Mesenchymal stem cell (in vitro differentiated cells and primary cell): ENCODE results near the gene XPO6.
A peak's percentile ranks its signal among the peaks of the same experiment; 100 is the strongest.

Source experiments
- DNase-seq: peaks from one replicate; pipeline ENCODE4 v3.0.0-alpha.2; 2013
- H2AFZ ChIP-seq: one replicate; pipeline ENCODE4 v1.6.1; 2013; ENCODE audit warnings: low read depth, mild to moderate bottlenecking, control low read depth, inconsistent platforms, low read length, moderate library complexity
- H2AK5ac ChIP-seq: 2 replicates; pipeline ENCODE4 v1.6.1; 2013; ENCODE audit warnings: low read length, moderate library complexity, mild to moderate bottlenecking, inconsistent platforms; ENCODE audit not compliant: severe bottlenecking
- H2BK120ac ChIP-seq: one replicate; pipeline ENCODE4 v1.6.1; 2013; ENCODE audit warnings: low read depth, mild to moderate bottlenecking, inconsistent platforms, low read length, moderate library complexity
- H2BK12ac ChIP-seq, 2 experiments: one replicate each; pipeline ENCODE4 v1.6.1; 2013; ENCODE audit warnings: inconsistent platforms in 2 of 2, low read length in 2 of 2, mild to moderate bottlenecking in 2 of 2, moderate library complexity in 2 of 2, control low read depth in 1 of 2
- H2BK15ac ChIP-seq: one replicate; pipeline ENCODE4 v1.6.1; 2013; ENCODE audit warnings: mild to moderate bottlenecking, low read depth, inconsistent platforms; ENCODE audit not compliant: poor library complexity, severe bottlenecking
- H2BK5ac ChIP-seq: 2 replicates; pipeline ENCODE4 v1.6.1; 2013; ENCODE audit warnings: low read depth, mild to moderate bottlenecking, low read length, control low read depth, inconsistent platforms; ENCODE audit not compliant: poor library complexity, severe bottlenecking
- H3K14ac ChIP-seq, 2 experiments: one replicate each; pipeline ENCODE4 v1.6.1; 2013; ENCODE audit warnings: inconsistent platforms in 2 of 2, low read length in 2 of 2, control low read depth in 1 of 2, mild to moderate bottlenecking in 1 of 2, moderate library complexity in 1 of 2
- H3K18ac ChIP-seq, 2 experiments: one replicate each; pipeline ENCODE4 v1.6.1; 2013; ENCODE audit warnings: inconsistent platforms in 2 of 2, low read length in 2 of 2, control low read depth in 1 of 2, low read depth in 1 of 2, mild to moderate bottlenecking in 1 of 2
- H3K23ac ChIP-seq, 2 experiments: one replicate each; pipeline ENCODE4 v1.6.1; 2013; ENCODE audit warnings: inconsistent platforms in 2 of 2, low read length in 2 of 2, mild to moderate bottlenecking in 2 of 2, moderate library complexity in 2 of 2, control low read depth in 1 of 2
- H3K27ac ChIP-seq: 2 replicates; pipeline ENCODE4 v1.5.1; 2013; ENCODE audit warnings: mild to moderate bottlenecking, moderate library complexity, low read length, control low read depth, inconsistent platforms; ENCODE audit not compliant: poor library complexity, severe bottlenecking
- H3K27me3 ChIP-seq, 2 experiments: 2 replicates each; pipeline versions ENCODE4 v1.6.1 to v1.7.0; 2013; ENCODE audit warnings: low read length in 2 of 2, mild to moderate bottlenecking in 2 of 2, moderate library complexity in 2 of 2, control low read depth in 1 of 2, inconsistent platforms in 1 of 2; ENCODE audit not compliant: control insufficient read depth in 1 of 2, insufficient read depth in 1 of 2
- H3K36me3 ChIP-seq, 2 experiments: 2 replicates each; pipeline versions ENCODE4 v1.6.1 to v1.7.0; 2013; ENCODE audit warnings: low read length in 2 of 2, control low read depth in 1 of 2, inconsistent platforms in 1 of 2, low read depth in 1 of 2, mild to moderate bottlenecking in 1 of 2; ENCODE audit not compliant: insufficient read depth in 2 of 2, control insufficient read depth in 1 of 2
- H3K4ac ChIP-seq, 2 experiments: one replicate each; pipeline ENCODE4 v1.6.1; 2013; ENCODE audit warnings: inconsistent platforms in 2 of 2, low read length in 2 of 2, mild to moderate bottlenecking in 2 of 2, moderate library complexity in 2 of 2, control low read depth in 1 of 2, low read depth in 1 of 2
- H3K4me1 ChIP-seq: 2 replicates; pipeline ENCODE4 v1.6.1; 2013; ENCODE audit warnings: low read depth, low read length, control low read depth; ENCODE audit not compliant: control insufficient read depth, insufficient read depth
- H3K4me2 ChIP-seq: 2 replicates; pipeline ENCODE4 v1.6.1; 2013; ENCODE audit warnings: low read length, mild to moderate bottlenecking, inconsistent platforms; ENCODE audit not compliant: poor library complexity, severe bottlenecking
- H3K4me3 ChIP-seq, 2 experiments: 2 replicates each; pipeline versions ENCODE4 v1.5.1 to v1.7.0; 2013; ENCODE audit warnings: low read length in 2 of 2, mild to moderate bottlenecking in 2 of 2, control low read depth in 1 of 2, low read depth in 1 of 2; ENCODE audit not compliant: insufficient read depth in 1 of 2
- H3K79me1 ChIP-seq: replicated peaks from 2 replicates; pipeline ENCODE4 v1.6.1; 2013; ENCODE audit warnings: mild to moderate bottlenecking, control low read depth, low read length, inconsistent platforms; ENCODE audit not compliant: poor library complexity, severe bottlenecking
- H3K9ac ChIP-seq: 2 replicates; pipeline ENCODE4 v1.7.0; 2013; ENCODE audit warnings: mild to moderate bottlenecking, low read length, moderate library complexity
- H3K9me3 ChIP-seq: 2 replicates; pipeline ENCODE4 v1.7.0; 2013; ENCODE audit warnings: mild to moderate bottlenecking, low read length; ENCODE audit not compliant: control insufficient read depth
- H4K8ac ChIP-seq: one replicate; pipeline ENCODE4 v1.6.1; 2013; ENCODE audit warnings: inconsistent platforms, mild to moderate bottlenecking, low read length, moderate library complexity
- H4K91ac ChIP-seq: one replicate; pipeline ENCODE4 v1.6.1; 2013; ENCODE audit warnings: mild to moderate bottlenecking, low read length, inconsistent platforms
- WGBS: methylation state at CpG from one replicate; pipeline ENCODE4 v1.1.7; 2013; ENCODE audit warnings: mixed read lengths; 5-methylcytosine and 5-hydroxymethylcytosine counted together

The XPO6 gene

GRCh38 chr16:28155293-28155692 lies 56.5 kb downstream of the XPO6 start:
- 88% methylated on average over 2 of the region's 3 CpGs for WGBS
- no peak for DNase-seq
- no peak overlapping the region for H3K9ac ChIP-seq
- H2AFZ ChIP-seq = no peak overlapping the region
- no peak overlapping the region for H2BK12ac ChIP-seq
- no peak overlapping the region for H3K27ac ChIP-seq
- H2BK120ac ChIP-seq = no peak overlapping the region
- no peak overlapping the region for H4K8ac ChIP-seq
- no peak overlapping the region for H3K4ac ChIP-seq
- no peak overlapping the region for H3K4me2 ChIP-seq
- H3K18ac ChIP-seq = no peak overlapping the region
- peaks cover 32% of the 10 kb centered on the region for H3K79me1 ChIP-seq
- H2BK15ac ChIP-seq = no peak overlapping the region
- H3K4me3 ChIP-seq = no peak overlapping the region
- no peak overlapping the region for H2BK5ac ChIP-seq
- peaks cover 23 to 55% of the 10 kb centered on the region in 2 experiments for H3K36me3 ChIP-seq
- peaks cover 7% of the 10 kb centered on the region for H3K4me1 ChIP-seq
- H3K27me3 ChIP-seq = no peaks in the 10 kb centered on the region
- H4K91ac ChIP-seq = no peak overlapping the region
- H3K23ac ChIP-seq = no peak overlapping the region
- no peak overlapping the region for H2AK5ac ChIP-seq
- H3K14ac ChIP-seq = no peak overlapping the region
- no peaks in the 10 kb centered on the region for H3K9me3 ChIP-seq

GRCh38 chr16:28151180-28151579 lies 60.6 kb downstream of the XPO6 start:
- Histone ChIP-seq H2AK5ac (no peak overlapping the region), H3K18ac (no peak overlapping the region), H3K4me2 (no peak overlapping the region), H3K27ac (no peak overlapping the region), H4K91ac (no peak overlapping the region), H2AFZ (no peak overlapping the region), H4K8ac (no peak overlapping the region), H3K4ac (no peak overlapping the region), H3K27me3 (no peaks in the 10 kb centered on the region), H2BK5ac (no peak overlapping the region), H2BK12ac (no peak overlapping the region), H3K79me1 (peaks cover 41% of the 10 kb centered on the region), H2BK120ac (no peak overlapping the region), H3K36me3 (peaks cover 35 to 94% of the 10 kb centered on the region in 2 experiments), H3K9ac (no peak overlapping the region), H3K4me1 (peaks cover 2% of the 10 kb centered on the region), H3K14ac (no peak overlapping the region), H2BK15ac (no peak overlapping the region), H3K9me3 (no peaks in the 10 kb centered on the region), H3K4me3 (no peak overlapping the region), H3K23ac (no peak overlapping the region)
- WGBS = 93% methylated on average over 6 of the region's 7 CpGs
- DNase-seq = no peak

GRCh38 chr16:28149011-28149888 lies 62.5 kb downstream of the XPO6 start:
- no peaks in the 10 kb centered on the region for H3K9me3 ChIP-seq
- peak; percentile 16 for DNase-seq
- H3K36me3 ChIP-seq = peaks cover 30 to 94% of the 10 kb centered on the region in 2 experiments

GRCh38 chr16:28146536-28146935 lies 65.2 kb downstream of the XPO6 start:
- Histone ChIP-seq H3K4me1 (no peaks in the 10 kb centered on the region), H3K9me3 (no peaks in the 10 kb centered on the region), H2AK5ac (no peak overlapping the region), H2AFZ (no peak overlapping the region), H3K9ac (no peak overlapping the region), H2BK15ac (no peak overlapping the region), H2BK120ac (no peak overlapping the region), H3K36me3 (peaks cover 28 to 93% of the 10 kb centered on the region in 2 experiments), H3K27me3 (no peaks in the 10 kb centered on the region), H2BK5ac (no peak overlapping the region), H3K18ac (no peak overlapping the region), H2BK12ac (no peak overlapping the region), H3K27ac (no peak overlapping the region), H3K14ac (no peak overlapping the region), H3K23ac (no peak overlapping the region), H4K8ac (no peak overlapping the region), H3K4ac (no peak overlapping the region), H3K4me2 (no peak overlapping the region), H4K91ac (no peak overlapping the region), H3K4me3 (no peak overlapping the region), H3K79me1 (peaks cover 31% of the 10 kb centered on the region)
- 95% methylated on average over 3 of the region's 3 CpGs for WGBS
- no peak for DNase-seq

More at GRCh38 chr16:28149011-28149888, 62.5 kb downstream of the XPO6 start:
- Histone ChIP-seq H4K91ac (no peak overlapping the region), H2BK5ac (no peak overlapping the region), H3K4me3 (no peak overlapping the region), H2BK12ac (no peak overlapping the region), H3K23ac (no peak overlapping the region), H2AK5ac (no peak overlapping the region), H2BK120ac (no peak overlapping the region), H3K27ac (no peak overlapping the region), H3K9ac (no peak overlapping the region), H3K27me3 (no peaks in the 10 kb centered on the region), H2AFZ (no peak overlapping the region), H2BK15ac (no peak overlapping the region), H4K8ac (no peak overlapping the region), H3K18ac (no peak overlapping the region), H3K4ac (no peak overlapping the region), H3K4me1 (no peaks in the 10 kb centered on the region), H3K79me1 (peaks cover 36% of the 10 kb centered on the region), H3K14ac (no peak overlapping the region), H3K4me2 (no peak overlapping the region)
- WGBS = over 99% methylated on average over 7 of the region's 12 CpGs
